Measurements from ENCODE around the gene PLXNB1. TPM values are rescaled to one million over a fixed set of nuclear protein-coding genes. Genes with fewer than 3 reads are reported as not detected.
"Not testable (repeated sequence)": the region's sequence is repeated elsewhere in the genome, so short reads cannot be mapped to it uniquely, and the experiment has no call there.

The PLXNB1 gene
- total RNA-seq, 1 donor from 2014 or later = 160 TPM

DNA sequence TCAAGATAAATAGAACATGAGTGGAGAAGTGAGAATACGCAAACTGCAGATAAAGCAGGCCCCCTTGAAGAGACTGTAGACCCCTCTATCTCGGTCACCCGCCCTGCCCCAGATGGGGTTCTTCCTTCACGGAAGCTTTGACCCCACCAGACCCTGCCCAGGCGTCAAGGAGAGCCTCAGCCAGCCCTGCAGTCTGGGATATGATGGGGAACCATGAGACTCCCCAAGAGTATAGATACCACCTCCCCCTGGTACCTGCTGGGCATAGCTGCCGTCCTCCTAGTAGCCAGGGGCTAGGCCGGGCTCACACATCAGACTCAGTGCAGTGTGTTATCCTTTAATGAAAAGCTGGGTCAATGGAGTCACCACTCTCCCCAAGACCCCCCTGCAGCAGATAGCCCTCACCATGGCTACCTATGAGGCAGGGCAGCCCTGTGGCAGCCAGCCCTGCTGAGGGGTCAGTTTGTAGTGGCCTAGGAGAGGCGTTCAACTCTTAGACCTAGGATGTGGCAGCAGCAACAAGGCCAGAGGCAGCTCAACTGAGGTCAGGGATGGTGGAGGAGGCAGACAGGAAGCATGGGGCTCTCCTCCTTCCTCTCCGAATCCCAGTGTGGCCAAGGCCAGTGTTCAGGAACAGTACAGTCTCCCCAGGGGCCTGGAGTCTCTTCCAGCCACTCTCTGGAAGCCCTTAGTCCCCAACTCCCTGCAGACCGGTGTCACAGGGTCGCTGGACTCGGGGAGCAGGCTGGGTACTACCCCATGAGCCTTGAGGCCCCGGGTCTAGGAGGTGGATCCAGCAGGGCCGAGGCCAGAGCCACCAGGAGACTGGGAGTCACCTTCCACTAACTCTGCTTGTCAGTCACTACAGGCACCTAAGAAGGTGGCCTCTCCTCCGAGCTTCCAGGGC lies 26.1 kb downstream of the PLXNB1 start:
- peaks cover 31 to 51% of the 10 kb centered on the region in 2 donors for H3K36me3 ChIP-seq
- DNase-seq (ENCODE audit: low spot score in 2 of 2) = peak in 1 of 2 donors; percentile 61
- H3K27ac ChIP-seq = peak overlapping the region; percentile 89 to 91
- no peak overlapping the region for H3K4me3 ChIP-seq
- no peaks in the 10 kb centered on the region for H3K9me3 ChIP-seq
- peaks cover 29 to 34% of the 10 kb centered on the region in 2 donors for H3K4me1 ChIP-seq
- no peaks in the 10 kb centered on the region for H3K27me3 ChIP-seq
- intact Hi-C loops (cut with DNase I) = loop anchor here (5.0 kb wide), 1 partner anchor 99 kb away; the partner anchor contains the start of gene SHISA5
- TF ChIP-seq, protein P1, sequence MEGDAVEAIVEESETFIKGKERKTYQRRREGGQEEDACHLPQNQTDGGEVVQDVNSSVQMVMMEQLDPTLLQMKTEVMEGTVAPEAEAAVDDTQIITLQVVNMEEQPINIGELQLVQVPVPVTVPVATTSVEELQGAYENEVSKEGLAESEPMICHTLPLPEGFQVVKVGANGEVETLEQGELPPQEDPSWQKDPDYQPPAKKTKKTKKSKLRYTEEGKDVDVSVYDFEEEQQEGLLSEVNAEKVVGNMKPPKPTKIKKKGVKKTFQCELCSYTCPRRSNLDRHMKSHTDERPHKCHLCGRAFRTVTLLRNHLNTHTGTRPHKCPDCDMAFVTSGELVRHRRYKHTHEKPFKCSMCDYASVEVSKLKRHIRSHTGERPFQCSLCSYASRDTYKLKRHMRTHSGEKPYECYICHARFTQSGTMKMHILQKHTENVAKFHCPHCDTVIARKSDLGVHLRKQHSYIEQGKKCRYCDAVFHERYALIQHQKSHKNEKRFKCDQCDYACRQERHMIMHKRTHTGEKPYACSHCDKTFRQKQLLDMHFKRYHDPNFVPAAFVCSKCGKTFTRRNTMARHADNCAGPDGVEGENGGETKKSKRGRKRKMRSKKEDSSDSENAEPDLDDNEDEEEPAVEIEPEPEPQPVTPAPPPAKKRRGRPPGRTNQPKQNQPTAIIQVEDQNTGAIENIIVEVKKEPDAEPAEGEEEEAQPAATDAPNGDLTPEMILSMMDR (IDR thresholded peaks at IDR 0.05) = no peak

DNA sequence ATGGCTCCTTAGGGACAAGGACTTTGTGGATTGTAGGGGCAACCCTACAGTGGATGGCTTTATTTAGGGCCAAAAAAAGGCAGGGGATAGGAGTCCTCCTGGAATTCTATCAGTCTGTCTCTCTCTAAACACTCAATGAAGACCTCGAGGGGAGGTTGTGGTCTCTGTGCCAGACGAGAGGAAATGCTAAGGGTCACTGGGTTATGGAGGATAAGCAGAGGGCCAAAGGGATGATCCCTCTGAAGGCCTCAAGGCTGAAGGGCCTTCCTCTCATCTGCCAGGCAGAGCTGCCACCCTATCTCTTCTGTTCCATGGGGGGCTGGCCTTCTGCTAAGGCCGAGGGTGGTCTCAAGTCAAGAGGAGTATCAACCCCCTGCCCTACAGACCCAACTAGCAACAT lies 27.0 kb downstream of the PLXNB1 start:
- peak in 1 of 2 donors; percentile 59 for DNase-seq (ENCODE audit: low spot score in 2 of 2)
- H3K4me1 ChIP-seq = peaks cover 29 to 34% of the 10 kb centered on the region in 2 donors
- H3K4me3 ChIP-seq = no peak overlapping the region
- H3K9me3 ChIP-seq = no peaks in the 10 kb centered on the region
- TF ChIP-seq, protein P1 (IDR thresholded peaks at IDR 0.05) = no peak
- peak overlapping the region; percentile 89 to 91 for H3K27ac ChIP-seq
- no peaks in the 10 kb centered on the region for H3K27me3 ChIP-seq
- intact Hi-C loops (cut with DNase I) = loop anchor here (1.0 to 5.0 kb wide), 2 partner anchors 26 to 99 kb away; partner anchors contain the start of gene SHISA5
- peaks cover 23 to 42% of the 10 kb centered on the region in 2 donors for H3K36me3 ChIP-seq

DNA sequence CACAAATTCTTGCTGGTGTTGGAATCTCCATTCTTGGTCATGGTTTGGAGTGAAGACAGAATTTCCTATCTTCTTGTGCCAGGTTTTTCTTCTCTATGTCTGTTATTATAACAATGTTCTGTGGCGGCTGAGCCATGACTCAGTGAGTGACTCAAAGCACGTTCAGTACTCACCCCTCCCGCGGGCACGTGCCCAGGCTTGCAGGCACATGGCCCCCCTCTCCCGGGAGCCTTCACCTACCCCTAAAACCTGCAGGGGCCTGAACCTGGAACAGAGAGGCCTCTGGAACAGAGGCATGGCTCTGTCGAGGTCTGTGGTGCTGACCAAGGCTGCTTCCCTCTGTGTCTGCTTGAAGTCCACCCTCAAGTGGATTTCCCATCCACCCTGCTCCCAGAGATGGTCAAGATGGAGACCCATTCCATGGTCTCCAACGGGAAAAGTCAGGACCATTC lies 27.6 kb downstream of the PLXNB1 start:
- TF ChIP-seq, protein P1 (IDR thresholded peaks at IDR 0.05) = no peak
- Histone ChIP-seq H3K27me3 (no peaks in the 10 kb centered on the region), H3K27ac (peak overlapping the region; percentile 89 to 91), H3K36me3 (peaks cover 19 to 36% of the 10 kb centered on the region in 2 donors), H3K4me3 (no peak overlapping the region), H3K4me1 (peaks cover 29 to 34% of the 10 kb centered on the region in 2 donors), H3K9me3 (no peaks in the 10 kb centered on the region)
- intact Hi-C loops (cut with DNase I) = loop anchor here (1.0 to 5.0 kb wide), 2 partner anchors 27 to 100 kb away; partner anchors contain the start of gene SHISA5
- peak; percentile 92 to 97 for DNase-seq (ENCODE audit: low spot score in 2 of 2)

DNA sequence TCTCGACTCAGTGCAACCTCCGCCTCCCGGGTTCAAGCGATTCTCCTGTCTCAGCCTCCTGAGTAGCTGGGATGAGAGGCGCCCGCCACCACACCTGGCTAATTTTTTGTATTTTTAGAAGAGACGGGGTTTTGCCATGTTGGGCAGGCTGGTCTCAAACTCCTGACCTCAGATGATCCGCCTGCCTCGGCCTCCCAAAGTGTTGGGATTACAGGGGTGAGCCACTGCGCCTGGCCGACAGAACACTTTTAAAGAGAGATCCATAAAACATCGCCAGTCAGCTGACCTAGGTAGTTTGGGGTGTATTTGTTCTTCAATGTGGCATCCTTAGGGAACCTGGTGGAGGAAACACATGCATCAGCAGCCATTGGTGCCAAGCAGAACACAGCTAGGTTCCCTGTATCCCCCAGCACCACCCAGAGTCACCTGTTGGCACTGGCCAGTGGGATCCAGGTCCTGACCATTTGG lies 28.4 kb downstream of the PLXNB1 start:
- H3K27ac ChIP-seq = peak overlapping the region; percentile 80 to 89
- H3K36me3 ChIP-seq = peaks cover 10 to 28% of the 10 kb centered on the region in 2 donors
- intact Hi-C loops (cut with DNase I) = loop anchor here (1.0 to 5.0 kb wide), 3 partner anchors 35 to 147 kb away; partner anchors contain the start of gene SHISA5
- H3K4me1 ChIP-seq = peaks cover 29 to 34% of the 10 kb centered on the region in 2 donors
- DNase-seq (ENCODE audit: low spot score in 2 of 2) = peak in 1 of 2 donors; percentile 60
- H3K4me3 ChIP-seq, H3K27me3 ChIP-seq, H3K9me3 ChIP-seq: not testable (repeated sequence)

DNA sequence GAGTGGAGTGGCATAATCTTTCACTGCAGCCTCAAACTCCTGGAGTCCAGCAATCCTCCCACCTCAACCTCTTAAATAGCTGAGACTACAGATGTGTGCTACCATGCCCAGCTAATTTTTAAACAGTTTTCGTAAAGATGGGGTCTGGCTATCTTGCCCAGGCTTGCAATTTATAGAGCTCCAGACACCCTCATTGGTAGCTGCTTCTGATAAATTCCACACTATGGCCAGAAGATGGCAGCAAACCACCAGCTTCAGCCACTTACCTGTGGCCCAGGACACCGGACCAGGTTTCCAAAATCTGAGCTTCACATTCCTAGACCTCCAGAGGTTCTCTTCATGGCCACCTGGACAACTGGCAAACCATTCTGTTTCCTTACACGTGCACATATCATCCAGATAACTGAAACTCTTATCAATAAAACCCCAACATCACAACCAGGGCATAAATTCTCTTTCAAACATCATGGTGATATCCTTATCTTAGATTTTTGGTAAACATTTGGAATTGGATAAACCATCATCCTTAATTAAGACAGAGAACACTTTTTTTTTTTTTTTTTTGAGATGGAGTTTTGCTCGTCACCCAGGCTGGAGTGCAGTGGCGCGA lies 29.0 kb downstream of the PLXNB1 start:
- intact Hi-C loops (cut with DNase I) = loop anchor here (1.0 to 5.0 kb wide), 3 partner anchors 35 to 148 kb away; partner anchors contain the start of gene SHISA5
- Histone ChIP-seq H3K27ac (peak overlapping the region; percentile 80 to 89), H3K36me3 (peaks cover 6 to 23% of the 10 kb centered on the region in 2 donors), H3K27me3 (no peaks in the 10 kb centered on the region), H3K4me3 (no peak overlapping the region), H3K4me1 (peaks cover 28 to 34% of the 10 kb centered on the region in 2 donors), H3K9me3 (no peaks in the 10 kb centered on the region)
- peak in 1 of 2 donors; percentile 75 for DNase-seq (ENCODE audit: low spot score in 2 of 2)
- TF ChIP-seq, protein P1 (IDR thresholded peaks at IDR 0.05) = peak; percentile 82 to 85 (median 85)

Data from ascending aorta (tissue), 2 donors.